ENCODE data around the gene DRC1. TPM values are rescaled to one million over a fixed set of nuclear protein-coding genes. Genes with fewer than 3 reads are reported as not detected.

Gene DRC1
- total and polyA plus RNA-seq, 7 experiments from 2014 or later: 0.29 TPM; not detected in 6

DNA sequence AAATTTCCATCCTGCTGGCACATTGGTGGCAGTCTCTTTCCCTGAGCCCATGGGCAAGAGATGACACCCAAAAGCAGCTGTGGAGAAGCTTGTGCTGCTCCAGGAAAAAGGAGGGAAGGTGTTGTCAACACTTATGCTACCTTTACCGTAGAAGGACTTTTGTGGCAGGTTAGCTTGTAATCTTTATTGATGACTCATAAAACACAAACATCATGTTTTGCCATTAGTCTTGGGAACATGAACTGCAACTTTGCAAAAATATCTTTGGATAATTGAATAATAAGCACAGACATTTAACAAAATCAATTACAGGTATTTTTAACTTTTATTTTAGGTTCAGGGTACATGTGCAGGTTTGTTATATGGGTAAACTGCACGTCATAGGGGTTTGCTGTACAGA is 33.4 kb downstream of the DRC1 start:
- H3K4me1 Mint-ChIP-seq: peaks cover 0 to 3% (median 0%) of the 10 kb centered on the region in 7 donors
- H3K27me3 Mint-ChIP-seq: peaks cover 0 to 43% (median 11%) of the 10 kb centered on the region in 5 donors
- ATAC-seq: no peak
- H3K27ac Mint-ChIP-seq: no peak overlapping the region
- ChIA-PET POLR2A (no interaction called here), CTCF (no interaction called here)
- Histone ChIP-seq H3K27me3 (ENCODE audit: control insufficient read depth in 2 of 2, insufficient read depth in 2 of 2, low read length in 2 of 2) (peaks cover 0 to 3% of the 10 kb centered on the region in 2 donors), H3K36me3 (ENCODE audit: control insufficient read depth in 2 of 3, insufficient read depth in 3 of 3, low read length in 3 of 3) (no peaks in the 10 kb centered on the region), H3K27ac (ENCODE audit: low read depth, low read length) (no peak overlapping the region), H3K4me3 (ENCODE audit: low read length) (no peak overlapping the region), H3K4me1 (ENCODE audit: control insufficient read depth in 2 of 2, insufficient read depth in 2 of 2, low read length in 2 of 2) (no peaks in the 10 kb centered on the region), H3K9me3 (ENCODE audit: control insufficient read depth in 2 of 3, low read length in 3 of 3) (no peaks in the 10 kb centered on the region)
- no peak for DNase-seq
- intact Hi-C loops (cut with micrococcal nuclease): no loop called here
- no peaks in the 10 kb centered on the region for H3K36me3 Mint-ChIP-seq
- no peaks in the 10 kb centered on the region for H3K9me3 Mint-ChIP-seq
- no peak overlapping the region for H3K4me3 Mint-ChIP-seq

DNA sequence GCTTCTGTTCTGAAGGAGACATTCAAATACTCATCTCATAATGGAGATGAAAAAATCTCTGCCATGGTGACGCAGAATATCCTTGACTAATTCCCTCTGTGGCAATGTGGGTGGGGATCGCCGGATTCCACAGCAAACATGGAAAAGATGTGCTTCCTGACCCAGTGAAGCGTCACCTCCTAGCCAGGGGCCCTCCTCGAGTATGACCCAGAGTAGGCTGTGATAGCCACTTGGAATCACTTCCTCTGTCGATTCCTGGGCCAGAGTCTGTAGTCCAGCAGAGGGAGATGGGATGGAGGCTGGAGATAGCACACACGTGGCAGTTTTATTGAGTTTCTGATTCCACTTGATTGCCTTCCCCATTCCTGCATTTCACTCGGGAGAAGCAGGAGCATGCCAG is 36.8 kb downstream of the DRC1 start:
- no peak for DNase-seq
- no peaks in the 10 kb centered on the region for H3K9me3 ChIP-seq (ENCODE audit: control insufficient read depth in 2 of 3, low read length in 3 of 3)
- H3K27me3 ChIP-seq (ENCODE audit: control insufficient read depth in 2 of 2, insufficient read depth in 2 of 2, low read length in 2 of 2): no peaks in the 10 kb centered on the region

DNA sequence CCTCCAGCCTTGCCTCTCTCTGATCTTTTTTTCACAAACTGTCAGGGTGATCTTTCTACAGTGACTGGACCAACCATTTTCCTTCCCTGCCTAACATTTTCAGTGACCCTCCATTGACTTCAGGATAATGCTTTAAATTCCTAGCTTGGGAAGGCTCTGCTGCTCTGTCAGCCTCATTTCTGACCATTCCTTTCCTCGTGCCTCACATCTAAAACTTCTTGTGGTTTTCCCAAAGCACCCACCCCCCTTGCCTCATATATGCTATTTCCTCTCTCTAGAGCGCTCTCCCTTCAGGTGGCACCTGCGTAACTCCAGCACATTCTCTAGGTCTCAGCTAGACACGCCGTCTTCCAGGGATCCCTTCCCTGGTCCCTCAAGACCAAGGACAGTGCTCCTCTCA is 37.2 kb downstream of the DRC1 start:
- H3K4me1 Mint-ChIP-seq: peaks cover 0 to 3% (median 0%) of the 10 kb centered on the region in 7 donors
- H3K9me3 ChIP-seq (ENCODE audit: control insufficient read depth in 2 of 3, low read length in 3 of 3): no peaks in the 10 kb centered on the region
- no peak overlapping the region for H3K27ac ChIP-seq (ENCODE audit: low read depth, low read length)
- no peak for DNase-seq
- no peaks in the 10 kb centered on the region for H3K27me3 ChIP-seq (ENCODE audit: control insufficient read depth in 2 of 2, insufficient read depth in 2 of 2, low read length in 2 of 2)
- POLR2A ChIA-PET: no interaction called here
- no peaks in the 10 kb centered on the region for H3K4me1 ChIP-seq (ENCODE audit: control insufficient read depth in 2 of 2, insufficient read depth in 2 of 2, low read length in 2 of 2)
- no peak for ATAC-seq
- no peaks in the 10 kb centered on the region for H3K9me3 Mint-ChIP-seq
- intact Hi-C loops (cut with micrococcal nuclease): no loop called here
- H3K27me3 Mint-ChIP-seq: peaks cover 0 to 21% (median 7%) of the 10 kb centered on the region in 5 donors
- H3K4me3 ChIP-seq (ENCODE audit: low read length): no peak overlapping the region
- no peaks in the 10 kb centered on the region for H3K36me3 ChIP-seq (ENCODE audit: control insufficient read depth in 2 of 3, insufficient read depth in 3 of 3, low read length in 3 of 3)
- H3K4me3 Mint-ChIP-seq: no peak overlapping the region
- H3K27ac Mint-ChIP-seq: no peak overlapping the region
- CTCF ChIA-PET: no interaction called here
- no peaks in the 10 kb centered on the region for H3K36me3 Mint-ChIP-seq

More for the DNA sequence above, 36.8 kb downstream of the DRC1 start:
- intact Hi-C loops (cut with micrococcal nuclease): no loop called here
- no peaks in the 10 kb centered on the region for H3K9me3 Mint-ChIP-seq
- H3K36me3 Mint-ChIP-seq: no peaks in the 10 kb centered on the region
- POLR2A ChIA-PET: no interaction called here
- Histone ChIP-seq H3K4me3 (ENCODE audit: low read length) (no peak overlapping the region), H3K4me1 (ENCODE audit: control insufficient read depth in 2 of 2, insufficient read depth in 2 of 2, low read length in 2 of 2) (no peaks in the 10 kb centered on the region), H3K27ac (ENCODE audit: low read depth, low read length) (no peak overlapping the region), H3K36me3 (ENCODE audit: control insufficient read depth in 2 of 3, insufficient read depth in 3 of 3, low read length in 3 of 3) (no peaks in the 10 kb centered on the region)
- ATAC-seq: no peak
- CTCF ChIA-PET: no interaction called here
- H3K27ac Mint-ChIP-seq: no peak overlapping the region
- peaks cover 0 to 24% (median 7%) of the 10 kb centered on the region in 5 donors for H3K27me3 Mint-ChIP-seq
- H3K4me3 Mint-ChIP-seq: no peak overlapping the region
- peaks cover 0 to 3% (median 0%) of the 10 kb centered on the region in 7 donors for H3K4me1 Mint-ChIP-seq

DNA sequence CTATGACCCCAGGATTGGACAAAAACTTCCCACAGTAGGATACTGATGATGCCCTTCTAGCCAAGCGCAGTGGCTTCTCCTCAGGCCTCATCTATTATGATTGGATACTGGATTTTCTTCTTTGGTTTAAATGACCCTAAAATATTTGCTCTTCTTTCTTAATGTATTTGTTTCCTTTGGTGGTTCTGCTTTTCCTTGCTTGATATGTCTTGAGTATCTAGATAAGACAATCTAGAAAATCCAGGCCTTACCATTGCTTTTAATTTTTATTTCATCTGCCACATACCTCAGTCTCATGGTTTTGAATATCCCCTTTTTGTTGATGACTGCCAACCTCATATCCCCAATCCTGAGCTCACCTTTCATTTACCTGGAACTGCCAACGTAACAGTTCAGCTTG is 40.6 kb downstream of the DRC1 start:
- intact Hi-C loops (cut with micrococcal nuclease): no loop called here
- Histone ChIP-seq H3K27me3 (ENCODE audit: control insufficient read depth in 2 of 2, insufficient read depth in 2 of 2, low read length in 2 of 2) (no peaks in the 10 kb centered on the region), H3K9me3 (ENCODE audit: control insufficient read depth in 2 of 3, low read length in 3 of 3) (no peaks in the 10 kb centered on the region), H3K27ac (ENCODE audit: low read depth, low read length) (no peak overlapping the region), H3K4me3 (ENCODE audit: low read length) (no peak overlapping the region), H3K4me1 (ENCODE audit: control insufficient read depth in 2 of 2, insufficient read depth in 2 of 2, low read length in 2 of 2) (no peaks in the 10 kb centered on the region), H3K36me3 (ENCODE audit: control insufficient read depth in 2 of 3, insufficient read depth in 3 of 3, low read length in 3 of 3) (no peaks in the 10 kb centered on the region)
- Mint-ChIP-seq H3K4me3 (no peak overlapping the region), H3K9me3 (no peaks in the 10 kb centered on the region), H3K36me3 (no peaks in the 10 kb centered on the region), H3K4me1 (peaks cover 0 to 3% (median 0%) of the 10 kb centered on the region in 7 donors), H3K27ac (no peak overlapping the region), H3K27me3 (peaks cover 0 to 16% (median 7%) of the 10 kb centered on the region in 5 donors)
- ChIA-PET POLR2A (no interaction called here), CTCF (no interaction called here)
- ATAC-seq (no peak), DNase-seq (no peak)

DNA sequence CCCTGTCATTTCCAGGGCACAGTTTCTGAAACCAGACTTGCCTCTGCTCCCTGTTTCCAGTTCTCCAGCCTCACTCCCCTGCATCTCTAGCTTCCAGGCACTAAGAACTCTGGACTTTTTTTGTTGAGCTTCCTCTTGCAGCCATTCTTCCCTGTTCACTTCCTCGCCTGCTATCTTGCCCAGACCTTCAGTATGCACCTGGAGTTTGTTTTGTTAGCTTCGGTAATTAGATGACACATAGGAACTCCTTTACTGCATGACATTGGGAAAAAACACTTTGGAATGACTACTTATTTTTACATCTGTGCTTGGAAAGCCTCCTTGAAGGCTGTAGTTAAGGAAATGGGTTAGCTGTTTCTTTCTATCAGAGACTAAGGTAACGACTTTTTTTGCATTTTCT is 41.0 kb downstream of the DRC1 start:
- H3K36me3 ChIP-seq (ENCODE audit: control insufficient read depth in 2 of 3, insufficient read depth in 3 of 3, low read length in 3 of 3): no peaks in the 10 kb centered on the region
- ChIA-PET POLR2A (no interaction called here), CTCF (no interaction called here)
- H3K36me3 Mint-ChIP-seq: no peaks in the 10 kb centered on the region
- H3K9me3 Mint-ChIP-seq: no peaks in the 10 kb centered on the region
- intact Hi-C loops (cut with micrococcal nuclease): no loop called here
- H3K4me3 ChIP-seq (ENCODE audit: low read length): no peak overlapping the region
- H3K4me1 ChIP-seq (ENCODE audit: control insufficient read depth in 2 of 2, insufficient read depth in 2 of 2, low read length in 2 of 2): no peaks in the 10 kb centered on the region
- H3K27ac Mint-ChIP-seq: no peak overlapping the region
- DNase-seq: no peak
- no peak overlapping the region for H3K4me3 Mint-ChIP-seq
- H3K27me3 ChIP-seq (ENCODE audit: control insufficient read depth in 2 of 2, insufficient read depth in 2 of 2, low read length in 2 of 2): no peaks in the 10 kb centered on the region
- no peak for ATAC-seq
- peaks cover 0 to 3% (median 0%) of the 10 kb centered on the region in 7 donors for H3K4me1 Mint-ChIP-seq
- H3K27me3 Mint-ChIP-seq: peaks cover 0 to 16% (median 7%) of the 10 kb centered on the region in 5 donors
- no peak overlapping the region for H3K27ac ChIP-seq (ENCODE audit: low read depth, low read length)
- no peaks in the 10 kb centered on the region for H3K9me3 ChIP-seq (ENCODE audit: control insufficient read depth in 2 of 3, low read length in 3 of 3)

DNA sequence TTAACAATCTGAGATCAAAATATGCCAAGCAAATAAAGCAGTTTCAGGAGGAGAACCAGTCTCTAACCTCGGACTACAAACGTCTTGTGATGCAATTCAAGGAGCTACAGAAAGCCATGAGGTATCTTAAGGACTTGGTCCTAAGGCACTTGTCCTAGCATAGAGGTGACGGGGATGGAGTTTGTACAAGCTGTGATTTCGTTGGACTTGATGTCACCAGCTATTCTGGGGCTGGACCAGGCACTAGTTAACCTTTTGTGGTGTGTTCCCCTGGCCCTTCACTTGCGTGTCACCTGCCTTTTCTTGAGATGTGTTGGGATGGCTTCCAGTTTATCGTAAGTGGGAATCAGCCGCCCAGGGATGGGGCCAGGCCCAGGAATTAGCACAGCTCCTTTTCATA is 42.5 kb downstream of the DRC1 start:
- no peak for DNase-seq
- Histone ChIP-seq H3K36me3 (ENCODE audit: control insufficient read depth in 2 of 3, insufficient read depth in 3 of 3, low read length in 3 of 3) (no peaks in the 10 kb centered on the region), H3K4me3 (ENCODE audit: low read length) (no peak overlapping the region), H3K27me3 (ENCODE audit: control insufficient read depth in 2 of 2, insufficient read depth in 2 of 2, low read length in 2 of 2) (no peaks in the 10 kb centered on the region), H3K4me1 (ENCODE audit: control insufficient read depth in 2 of 2, insufficient read depth in 2 of 2, low read length in 2 of 2) (no peaks in the 10 kb centered on the region), H3K9me3 (ENCODE audit: control insufficient read depth in 2 of 3, low read length in 3 of 3) (no peaks in the 10 kb centered on the region), H3K27ac (ENCODE audit: low read depth, low read length) (no peak overlapping the region)
- Mint-ChIP-seq H3K27me3 (peaks cover 0 to 7% (median 2%) of the 10 kb centered on the region in 5 donors), H3K36me3 (no peaks in the 10 kb centered on the region), H3K9me3 (no peaks in the 10 kb centered on the region), H3K27ac (no peak overlapping the region), H3K4me1 (no peaks in the 10 kb centered on the region), H3K4me3 (no peak overlapping the region)
- ChIA-PET POLR2A (interaction anchor here (0.7 kb wide), 1 partner anchor 138 kb away, joined by 4 read pairs; no protein-coding TSS in a partner anchor), CTCF (interaction anchor here (0.9 kb wide), 1 partner anchor 12 kb away, joined by 3 read pairs; no protein-coding TSS in a partner anchor)
- no peak for ATAC-seq
- intact Hi-C loops (cut with micrococcal nuclease): no loop called here

DNA sequence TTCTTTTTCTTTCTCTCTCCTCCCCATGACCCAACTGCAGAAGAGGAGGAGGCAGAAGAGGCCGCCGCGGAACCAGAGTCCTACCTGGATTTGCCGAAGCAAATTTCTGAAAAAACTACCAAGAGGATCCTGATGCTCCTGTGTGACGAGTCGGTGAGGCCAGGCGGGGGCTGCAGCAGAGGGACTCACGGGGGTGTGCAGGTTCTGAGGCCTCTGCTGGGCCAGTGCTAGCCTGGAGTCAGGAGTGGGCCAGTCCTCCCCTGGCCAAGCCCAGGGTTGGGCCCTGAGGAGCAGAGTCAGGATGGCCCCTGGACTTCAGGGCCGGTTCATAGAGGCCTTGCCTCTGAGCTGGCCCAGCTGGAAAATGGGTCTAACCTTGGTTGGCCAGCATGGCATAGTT is 46.9 kb downstream of the DRC1 start:
- POLR2A ChIA-PET: no interaction called here
- Histone ChIP-seq H3K36me3 (ENCODE audit: control insufficient read depth in 2 of 3, insufficient read depth in 3 of 3, low read length in 3 of 3) (no peaks in the 10 kb centered on the region), H3K27ac (ENCODE audit: low read depth, low read length) (no peak overlapping the region), H3K9me3 (ENCODE audit: control insufficient read depth in 2 of 3, low read length in 3 of 3) (no peaks in the 10 kb centered on the region), H3K4me1 (ENCODE audit: control insufficient read depth in 2 of 2, insufficient read depth in 2 of 2, low read length in 2 of 2) (no peaks in the 10 kb centered on the region), H3K27me3 (ENCODE audit: control insufficient read depth in 2 of 2, insufficient read depth in 2 of 2, low read length in 2 of 2) (no peaks in the 10 kb centered on the region), H3K4me3 (ENCODE audit: low read length) (no peak overlapping the region)
- Mint-ChIP-seq H3K27me3 (peaks cover 0 to 18% (median 0%) of the 10 kb centered on the region in 5 donors), H3K27ac (no peak overlapping the region), H3K9me3 (no peaks in the 10 kb centered on the region), H3K4me1 (peaks cover 0 to 2% (median 0%) of the 10 kb centered on the region in 7 donors), H3K4me3 (no peak overlapping the region), H3K36me3 (no peaks in the 10 kb centered on the region)
- CTCF ChIA-PET: no interaction called here
- DNase-seq (no peak), ATAC-seq (no peak)
- intact Hi-C loops (cut with micrococcal nuclease): no loop called here
